ENCODE measurements around the gene MTR. TPM values are rescaled to one million over a fixed set of nuclear protein-coding genes. Genes with fewer than 3 reads are reported as not detected.

The MTR gene
- total RNA-seq, 1 experiment from 2014 or later: 24.6 TPM

DNA sequence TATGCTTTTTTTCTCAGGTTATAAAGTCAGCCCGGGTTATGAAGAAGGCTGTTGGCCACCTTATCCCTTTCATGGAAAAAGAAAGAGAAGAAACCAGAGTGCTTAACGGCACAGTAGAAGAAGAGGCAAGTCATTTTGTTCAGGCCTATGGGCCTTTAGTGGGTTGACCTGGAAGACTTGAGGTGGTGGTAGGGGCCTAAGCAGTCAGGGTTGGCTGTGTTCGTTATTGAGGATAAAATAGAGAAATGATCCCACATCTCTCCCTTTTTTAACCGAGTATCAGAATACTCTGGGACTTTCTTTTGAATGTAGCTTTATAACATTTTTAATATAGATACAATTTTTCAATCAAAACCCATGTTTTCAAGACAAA lies 67.1 kb downstream of the MTR start:
- H3K27me3 ChIP-seq (ENCODE audit: insufficient read depth, low read length): no peaks in the 10 kb centered on the region
- intact Hi-C loops (cut with micrococcal nuclease): no loop called here
- H3K36me3 ChIP-seq (ENCODE audit: control insufficient read depth in 1 of 2, insufficient read depth in 2 of 2, low read length in 2 of 2): peaks cover 5 to 8% of the 10 kb centered on the region in 2 experiments; a peak in 2 of 4 replicates
- TF ChIP-seq SIN3A (IDR thresholded peaks at IDR 0.05; ENCODE audit: low read depth): no peak
- no peak overlapping the region for H3K27ac ChIP-seq (ENCODE audit: low read depth, low read length)
- H3K79me2 ChIP-seq (ENCODE audit: insufficient read depth, low read length): no peaks in the 10 kb centered on the region
- no peak overlapping the region for H3K4me3 ChIP-seq (replicated peaks in 1 of 2; ENCODE audit: low read depth in 1 of 2, low read length in 2 of 2)
- H3K4me1 ChIP-seq (ENCODE audit: control insufficient read depth in 1 of 2, insufficient read depth in 2 of 2, low read length in 2 of 2): no peaks in the 10 kb centered on the region
- H3K9me2 ChIP-seq (ENCODE audit: insufficient read depth): no peaks in the 10 kb centered on the region
- no peaks in the 10 kb centered on the region for H3K9me3 ChIP-seq (ENCODE audit: control insufficient read depth in 1 of 2, insufficient read depth in 1 of 2, low read depth in 1 of 2, low read length in 2 of 2)
- no peak for ATAC-seq
- no peak overlapping the region for H3K4me2 ChIP-seq (ENCODE audit: low read length)
- no peak overlapping the region for H2AFZ ChIP-seq (ENCODE audit: low read depth, low read length, poor library complexity, severe bottlenecking)
- DNase-seq (ENCODE audit: low read depth, low spot score): no peak
- H3K9ac ChIP-seq (ENCODE audit: low read length): no peak overlapping the region
- POLR2A ChIA-PET: no interaction called here
- no TSS peak for BruUV-seq (replicated peaks)
- CTCF ChIA-PET: no interaction called here
- no peaks in the 10 kb centered on the region for H4K20me1 ChIP-seq (ENCODE audit: insufficient read depth)
- RAD21 ChIA-PET (ENCODE audit: low non-redundant PET in 1 of 2, low total read pairs in 2 of 2, uncharacterized antibody in 2 of 2, unreplicated experiment in 2 of 2): no interaction called here

GRCh38 chr1:236862615-236863211 lies 67.6 kb downstream of the MTR start:
- Histone ChIP-seq H3K9me2 (ENCODE audit: insufficient read depth) (no peaks in the 10 kb centered on the region), H4K20me1 (ENCODE audit: insufficient read depth) (no peaks in the 10 kb centered on the region), H3K4me1 (ENCODE audit: control insufficient read depth in 1 of 2, insufficient read depth in 2 of 2, low read length in 2 of 2) (no peaks in the 10 kb centered on the region), H3K9me3 (ENCODE audit: control insufficient read depth in 1 of 2, insufficient read depth in 1 of 2, low read depth in 1 of 2, low read length in 2 of 2) (no peaks in the 10 kb centered on the region), H3K27ac (ENCODE audit: low read depth, low read length) (no peak overlapping the region), H3K4me2 (ENCODE audit: low read length) (no peak overlapping the region), H2AFZ (ENCODE audit: low read depth, low read length, poor library complexity, severe bottlenecking) (no peak overlapping the region), H3K36me3 (ENCODE audit: control insufficient read depth in 1 of 2, insufficient read depth in 2 of 2, low read length in 2 of 2) (peaks cover 5 to 8% of the 10 kb centered on the region in 2 experiments; a peak in 2 of 4 replicates), H3K9ac (ENCODE audit: low read length) (no peak overlapping the region), H3K4me3 (replicated peaks in 1 of 2; ENCODE audit: low read depth in 1 of 2, low read length in 2 of 2) (no peak overlapping the region), H3K79me2 (ENCODE audit: insufficient read depth, low read length) (no peaks in the 10 kb centered on the region), H3K27me3 (ENCODE audit: insufficient read depth, low read length) (no peaks in the 10 kb centered on the region)
- DNase-seq (ENCODE audit: low read depth, low spot score): no peak
- TF ChIP-seq CTCF (IDR thresholded peaks at IDR 0.05 in 2 of 3, conservative IDR thresholded peaks at IDR 0.05 in 1 of 3; ENCODE audit: borderline replicate concordance in 1 of 3, insufficient read depth in 1 of 3, low read depth in 2 of 3, low read length in 2 of 3) (no peak), TCF7L2 (IDR thresholded peaks at IDR 0.05; ENCODE audit: borderline replicate concordance, extremely low read depth, insufficient read depth, insufficient read length) (no peak), EZH2phosphoT487 (IDR thresholded peaks at IDR 0.05; ENCODE audit: borderline replicate concordance) (no peak), CBX3 (IDR thresholded peaks at IDR 0.05; ENCODE audit: low read depth) (no peak), EGR1 (IDR thresholded peaks at IDR 0.05; ENCODE audit: low read depth) (no peak), SP1 (IDR thresholded peaks at IDR 0.05; ENCODE audit: low read depth) (no peak), EZH2 (IDR thresholded peaks at IDR 0.05) (no peak), ELF1 (IDR thresholded peaks at IDR 0.05; ENCODE audit: borderline replicate concordance, low read depth) (no peak)
- TF ChIP-seq, protein P1, sequence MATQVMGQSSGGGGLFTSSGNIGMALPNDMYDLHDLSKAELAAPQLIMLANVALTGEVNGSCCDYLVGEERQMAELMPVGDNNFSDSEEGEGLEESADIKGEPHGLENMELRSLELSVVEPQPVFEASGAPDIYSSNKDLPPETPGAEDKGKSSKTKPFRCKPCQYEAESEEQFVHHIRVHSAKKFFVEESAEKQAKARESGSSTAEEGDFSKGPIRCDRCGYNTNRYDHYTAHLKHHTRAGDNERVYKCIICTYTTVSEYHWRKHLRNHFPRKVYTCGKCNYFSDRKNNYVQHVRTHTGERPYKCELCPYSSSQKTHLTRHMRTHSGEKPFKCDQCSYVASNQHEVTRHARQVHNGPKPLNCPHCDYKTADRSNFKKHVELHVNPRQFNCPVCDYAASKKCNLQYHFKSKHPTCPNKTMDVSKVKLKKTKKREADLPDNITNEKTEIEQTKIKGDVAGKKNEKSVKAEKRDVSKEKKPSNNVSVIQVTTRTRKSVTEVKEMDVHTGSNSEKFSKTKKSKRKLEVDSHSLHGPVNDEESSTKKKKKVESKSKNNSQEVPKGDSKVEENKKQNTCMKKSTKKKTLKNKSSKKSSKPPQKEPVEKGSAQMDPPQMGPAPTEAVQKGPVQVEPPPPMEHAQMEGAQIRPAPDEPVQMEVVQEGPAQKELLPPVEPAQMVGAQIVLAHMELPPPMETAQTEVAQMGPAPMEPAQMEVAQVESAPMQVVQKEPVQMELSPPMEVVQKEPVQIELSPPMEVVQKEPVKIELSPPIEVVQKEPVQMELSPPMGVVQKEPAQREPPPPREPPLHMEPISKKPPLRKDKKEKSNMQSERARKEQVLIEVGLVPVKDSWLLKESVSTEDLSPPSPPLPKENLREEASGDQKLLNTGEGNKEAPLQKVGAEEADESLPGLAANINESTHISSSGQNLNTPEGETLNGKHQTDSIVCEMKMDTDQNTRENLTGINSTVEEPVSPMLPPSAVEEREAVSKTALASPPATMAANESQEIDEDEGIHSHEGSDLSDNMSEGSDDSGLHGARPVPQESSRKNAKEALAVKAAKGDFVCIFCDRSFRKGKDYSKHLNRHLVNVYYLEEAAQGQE (IDR thresholded peaks at IDR 0.05; ENCODE audit: low read depth): no peak
- intact Hi-C loops (cut with micrococcal nuclease): no loop called here
- POLR2A ChIA-PET: no interaction called here
- CTCF ChIA-PET: no interaction called here
- RAD21 ChIA-PET (ENCODE audit: low non-redundant PET in 1 of 2, low total read pairs in 2 of 2, uncharacterized antibody in 2 of 2, unreplicated experiment in 2 of 2): no interaction called here
- no TSS peak for BruUV-seq (replicated peaks)
- no peak for ATAC-seq

All from HCT116 (cell line).